ENCODE results near the gene POFUT2. TPM values are rescaled to one million over a fixed set of nuclear protein-coding genes. Genes with fewer than 3 reads are reported as not detected.
A peak's percentile ranks its signal among the peaks of the same experiment; 100 is the strongest.

Gene POFUT2
- total and polyA plus RNA-seq, 2 donors from 2014 or later: 18.3 to 30.2 TPM

DNA sequence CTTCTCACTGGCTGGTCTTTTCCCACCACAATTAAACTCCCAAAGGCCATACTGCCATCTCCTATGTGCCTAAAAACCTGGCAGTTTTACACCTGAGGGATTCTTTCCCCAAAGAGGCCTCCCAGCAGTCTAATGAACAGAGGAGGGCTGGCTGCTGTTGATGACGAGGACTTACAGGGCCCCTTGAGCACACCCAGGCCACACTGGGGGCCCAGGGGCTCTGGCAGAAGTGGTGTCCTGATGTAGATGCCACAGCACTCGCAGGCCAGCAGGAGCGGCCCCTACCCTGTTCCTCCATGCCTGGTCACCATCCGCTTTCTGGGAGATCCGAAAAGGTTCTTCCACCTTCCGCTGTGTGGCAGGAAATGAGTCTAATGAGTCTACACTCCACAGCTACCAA, 24.2 kb downstream of the POFUT2 start:
- H3K27ac ChIP-seq (ENCODE audit: low read depth in 2 of 2, low read length in 2 of 2): no peak overlapping the region
- intact Hi-C loops (cut with DNase I): no loop called here
- no peaks in the 10 kb centered on the region for H3K27me3 ChIP-seq (ENCODE audit: control insufficient read depth, insufficient read depth, low read length)
- no peak overlapping the region for H3K9ac ChIP-seq (ENCODE audit: low read length in 3 of 3)
- peak in 2 of 5 donors; percentile 19 to 20 for DNase-seq
- TF ChIP-seq, protein P1, sequence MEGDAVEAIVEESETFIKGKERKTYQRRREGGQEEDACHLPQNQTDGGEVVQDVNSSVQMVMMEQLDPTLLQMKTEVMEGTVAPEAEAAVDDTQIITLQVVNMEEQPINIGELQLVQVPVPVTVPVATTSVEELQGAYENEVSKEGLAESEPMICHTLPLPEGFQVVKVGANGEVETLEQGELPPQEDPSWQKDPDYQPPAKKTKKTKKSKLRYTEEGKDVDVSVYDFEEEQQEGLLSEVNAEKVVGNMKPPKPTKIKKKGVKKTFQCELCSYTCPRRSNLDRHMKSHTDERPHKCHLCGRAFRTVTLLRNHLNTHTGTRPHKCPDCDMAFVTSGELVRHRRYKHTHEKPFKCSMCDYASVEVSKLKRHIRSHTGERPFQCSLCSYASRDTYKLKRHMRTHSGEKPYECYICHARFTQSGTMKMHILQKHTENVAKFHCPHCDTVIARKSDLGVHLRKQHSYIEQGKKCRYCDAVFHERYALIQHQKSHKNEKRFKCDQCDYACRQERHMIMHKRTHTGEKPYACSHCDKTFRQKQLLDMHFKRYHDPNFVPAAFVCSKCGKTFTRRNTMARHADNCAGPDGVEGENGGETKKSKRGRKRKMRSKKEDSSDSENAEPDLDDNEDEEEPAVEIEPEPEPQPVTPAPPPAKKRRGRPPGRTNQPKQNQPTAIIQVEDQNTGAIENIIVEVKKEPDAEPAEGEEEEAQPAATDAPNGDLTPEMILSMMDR (IDR thresholded peaks at IDR 0.05; ENCODE audit: borderline replicate concordance, extremely low read depth, insufficient read depth): no peak
- H3K4me3 ChIP-seq (ENCODE audit: low read length in 3 of 3): no peak overlapping the region
- H3K9me3 ChIP-seq (ENCODE audit: control insufficient read depth in 2 of 3, insufficient read depth in 1 of 3, low read length in 3 of 3): no peaks in the 10 kb centered on the region
- peaks cover 2 to 35% (median 20%) of the 10 kb centered on the region in 3 donors for H3K36me3 ChIP-seq (ENCODE audit: control insufficient read depth in 2 of 3, insufficient read depth in 3 of 3, low read length in 3 of 3)
- H3K4me1 ChIP-seq (ENCODE audit: control insufficient read depth in 2 of 3, insufficient read depth in 2 of 3, low read depth in 1 of 3, low read length in 3 of 3): peaks cover 0 to 3% (median 0%) of the 10 kb centered on the region in 3 donors
- FAIRE-seq: no peak

DNA sequence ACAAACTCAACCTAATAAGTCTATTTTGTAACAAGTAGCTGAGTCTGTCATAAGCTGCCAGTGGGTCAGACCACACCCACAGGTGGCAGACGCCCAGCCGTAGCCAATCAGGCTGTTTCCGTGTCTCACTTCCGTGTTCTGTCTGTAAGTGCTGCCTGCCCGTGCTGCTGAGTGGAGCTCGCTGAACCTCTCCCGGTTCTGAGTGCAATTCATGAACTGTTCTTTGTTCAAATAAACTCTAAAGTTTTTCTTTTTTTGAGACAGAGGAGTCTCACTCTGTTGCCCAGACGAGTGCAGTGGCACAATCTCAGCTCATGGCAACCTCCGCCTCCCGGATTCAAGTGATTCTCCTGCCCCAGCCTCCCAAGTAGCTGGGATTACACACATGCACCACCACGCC, 25.1 kb downstream of the POFUT2 start:
- H3K9me3 ChIP-seq (ENCODE audit: control insufficient read depth in 2 of 3, insufficient read depth in 1 of 3, low read length in 3 of 3): no peaks in the 10 kb centered on the region
- intact Hi-C loops (cut with DNase I): no loop called here
- H3K4me3 ChIP-seq (ENCODE audit: low read length in 3 of 3): no peak overlapping the region
- H3K36me3 ChIP-seq (ENCODE audit: control insufficient read depth in 2 of 3, insufficient read depth in 3 of 3, low read length in 3 of 3): peaks cover 2 to 32% (median 18%) of the 10 kb centered on the region in 3 donors
- DNase-seq (peak in 1 of 5 donors; percentile 43), FAIRE-seq (no peak)
- H3K9ac ChIP-seq (ENCODE audit: low read length in 3 of 3): no peak overlapping the region
- H3K4me1 ChIP-seq (ENCODE audit: control insufficient read depth in 2 of 3, insufficient read depth in 2 of 3, low read depth in 1 of 3, low read length in 3 of 3): peaks cover 0 to 3% (median 0%) of the 10 kb centered on the region in 3 donors
- H3K27me3 ChIP-seq (ENCODE audit: control insufficient read depth, insufficient read depth, low read length): no peaks in the 10 kb centered on the region
- H3K27ac ChIP-seq (ENCODE audit: low read depth in 2 of 2, low read length in 2 of 2): no peak overlapping the region
- TF ChIP-seq, protein P1 (IDR thresholded peaks at IDR 0.05; ENCODE audit: borderline replicate concordance, extremely low read depth, insufficient read depth): no peak

DNA sequence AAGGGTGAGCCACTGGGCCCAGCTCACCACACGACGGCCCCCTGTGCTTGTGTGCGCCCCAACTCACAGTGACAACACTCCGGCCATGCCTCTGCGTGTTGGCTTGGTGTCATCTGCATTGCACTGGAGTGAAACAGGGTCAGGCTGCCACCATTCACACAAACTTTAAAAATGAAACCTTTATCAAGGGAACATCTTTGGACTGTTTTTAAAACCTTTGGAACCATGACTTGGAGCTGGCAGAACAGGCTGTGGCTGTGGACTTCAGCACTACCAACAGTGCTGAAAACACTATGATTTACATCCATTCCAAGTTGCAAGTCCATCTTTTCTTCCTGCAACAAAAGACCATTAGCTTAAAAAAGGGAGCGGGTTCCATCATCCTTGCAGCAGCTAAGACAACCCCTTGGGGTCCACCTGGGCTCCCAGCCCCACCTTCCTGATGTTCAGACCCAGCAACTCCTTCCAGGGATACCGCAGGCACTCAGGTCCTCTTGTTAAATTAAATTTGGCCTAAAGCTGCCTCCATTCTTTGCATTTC, 25.6 kb downstream of the POFUT2 start:
- TF ChIP-seq, protein P1 (IDR thresholded peaks at IDR 0.05; ENCODE audit: borderline replicate concordance, extremely low read depth, insufficient read depth): no peak
- peaks cover 0 to 28% (median 13%) of the 10 kb centered on the region in 3 donors for H3K36me3 ChIP-seq (ENCODE audit: control insufficient read depth in 2 of 3, insufficient read depth in 3 of 3, low read length in 3 of 3)
- intact Hi-C loops (cut with DNase I): no loop called here
- no peak overlapping the region for H3K9ac ChIP-seq (ENCODE audit: low read length in 3 of 3)
- no peaks in the 10 kb centered on the region for H3K27me3 ChIP-seq (ENCODE audit: control insufficient read depth, insufficient read depth, low read length)
- H3K4me1 ChIP-seq (ENCODE audit: control insufficient read depth in 2 of 3, insufficient read depth in 2 of 3, low read depth in 1 of 3, low read length in 3 of 3): peaks cover 0 to 3% (median 0%) of the 10 kb centered on the region in 3 donors
- peak in 1 of 5 donors; percentile 28 for DNase-seq
- no peaks in the 10 kb centered on the region for H3K9me3 ChIP-seq (ENCODE audit: control insufficient read depth in 2 of 3, insufficient read depth in 1 of 3, low read length in 3 of 3)
- no peak overlapping the region for H3K27ac ChIP-seq (ENCODE audit: low read depth in 2 of 2, low read length in 2 of 2)
- no peak for FAIRE-seq
- H3K4me3 ChIP-seq (ENCODE audit: low read length in 3 of 3): no peak overlapping the region
